Measurements from ENCODE around the gene GYG1.

DNA sequence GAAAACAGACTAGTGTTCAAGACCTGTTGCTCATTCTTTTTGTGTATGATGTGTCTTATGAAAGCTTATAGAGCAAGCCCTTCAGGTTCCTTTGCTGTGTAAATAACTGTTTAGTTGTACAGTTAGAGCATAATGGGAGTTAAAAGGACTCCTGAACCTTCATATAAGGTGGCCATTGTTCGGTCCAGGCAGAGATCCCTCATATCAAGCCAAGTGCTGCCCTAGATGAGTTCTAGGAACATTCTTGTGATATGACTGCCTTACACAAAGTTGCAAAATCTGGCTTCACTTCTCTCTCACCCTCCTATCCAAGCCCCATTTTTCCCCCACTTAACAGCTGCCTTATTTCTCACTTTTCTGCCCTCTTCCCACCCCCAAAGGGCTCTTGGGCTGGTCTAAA is 26.9 kb downstream of the GYG1 start:
- TF ChIP-seq, protein P1, sequence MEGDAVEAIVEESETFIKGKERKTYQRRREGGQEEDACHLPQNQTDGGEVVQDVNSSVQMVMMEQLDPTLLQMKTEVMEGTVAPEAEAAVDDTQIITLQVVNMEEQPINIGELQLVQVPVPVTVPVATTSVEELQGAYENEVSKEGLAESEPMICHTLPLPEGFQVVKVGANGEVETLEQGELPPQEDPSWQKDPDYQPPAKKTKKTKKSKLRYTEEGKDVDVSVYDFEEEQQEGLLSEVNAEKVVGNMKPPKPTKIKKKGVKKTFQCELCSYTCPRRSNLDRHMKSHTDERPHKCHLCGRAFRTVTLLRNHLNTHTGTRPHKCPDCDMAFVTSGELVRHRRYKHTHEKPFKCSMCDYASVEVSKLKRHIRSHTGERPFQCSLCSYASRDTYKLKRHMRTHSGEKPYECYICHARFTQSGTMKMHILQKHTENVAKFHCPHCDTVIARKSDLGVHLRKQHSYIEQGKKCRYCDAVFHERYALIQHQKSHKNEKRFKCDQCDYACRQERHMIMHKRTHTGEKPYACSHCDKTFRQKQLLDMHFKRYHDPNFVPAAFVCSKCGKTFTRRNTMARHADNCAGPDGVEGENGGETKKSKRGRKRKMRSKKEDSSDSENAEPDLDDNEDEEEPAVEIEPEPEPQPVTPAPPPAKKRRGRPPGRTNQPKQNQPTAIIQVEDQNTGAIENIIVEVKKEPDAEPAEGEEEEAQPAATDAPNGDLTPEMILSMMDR (IDR thresholded peaks at IDR 0.05): no peak
- TF ChIP-seq POLR2A (IDR thresholded peaks at IDR 0.05): no peak
